A172 (cell line): Measurements from ENCODE around the gene PRKG1. TPM values are rescaled to one million over a fixed set of nuclear protein-coding genes. Genes with fewer than 3 reads are reported as not detected.

Experiments
- DNase-seq: peaks from one replicate; pipeline ENCODE4 v3.0.0-alpha.2; 2015; ENCODE audit warnings: low spot score
- total RNA-seq: library from RNA; depleted of rRNA; stranded (reverse); fragments of >200 nt; shearing (Covaris generic); gene quantifications from 2 replicates; pipeline ENCODE4 v1.2.3, GENCODE V29; 2014

Gene PRKG1
- total RNA-seq, 1 experiment from 2014 or later, result 0.22 TPM

GRCh38 chr10:51076299-51076841, 2.1 kb downstream of the PRKG1 start:
- no peak for DNase-seq

DNA sequence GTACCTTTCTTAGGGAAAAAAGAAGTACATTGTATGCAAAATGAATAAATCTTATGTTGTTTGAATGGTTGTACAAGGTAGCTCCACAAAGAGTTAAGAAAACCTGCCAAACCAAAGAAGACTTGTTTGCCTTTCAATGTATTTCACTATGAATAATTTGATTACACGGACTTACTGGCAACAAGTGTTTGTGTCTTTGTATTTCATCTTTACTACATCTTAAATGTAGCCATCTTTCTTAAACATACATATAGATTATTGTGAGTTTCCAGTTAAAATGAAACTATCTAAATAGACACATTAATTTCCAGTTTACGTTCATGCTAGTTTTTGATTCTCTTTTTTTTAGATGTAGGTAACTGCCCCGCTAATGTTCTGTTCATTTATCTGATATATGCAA, 2.8 kb downstream of the PRKG1 start:
- no peak for DNase-seq

- DNase-seq, result no peak
Measured at GRCh38 chr10:51077507-51077906, 3.2 kb downstream of the PRKG1 start.

GRCh38 chr10:51079331-51079730, 5.0 kb downstream of the PRKG1 start:
- DNase-seq, result no peak

- no peak for DNase-seq
Measured at GRCh38 chr10:51079766-51080165, 5.5 kb downstream of the PRKG1 start.

DNA sequence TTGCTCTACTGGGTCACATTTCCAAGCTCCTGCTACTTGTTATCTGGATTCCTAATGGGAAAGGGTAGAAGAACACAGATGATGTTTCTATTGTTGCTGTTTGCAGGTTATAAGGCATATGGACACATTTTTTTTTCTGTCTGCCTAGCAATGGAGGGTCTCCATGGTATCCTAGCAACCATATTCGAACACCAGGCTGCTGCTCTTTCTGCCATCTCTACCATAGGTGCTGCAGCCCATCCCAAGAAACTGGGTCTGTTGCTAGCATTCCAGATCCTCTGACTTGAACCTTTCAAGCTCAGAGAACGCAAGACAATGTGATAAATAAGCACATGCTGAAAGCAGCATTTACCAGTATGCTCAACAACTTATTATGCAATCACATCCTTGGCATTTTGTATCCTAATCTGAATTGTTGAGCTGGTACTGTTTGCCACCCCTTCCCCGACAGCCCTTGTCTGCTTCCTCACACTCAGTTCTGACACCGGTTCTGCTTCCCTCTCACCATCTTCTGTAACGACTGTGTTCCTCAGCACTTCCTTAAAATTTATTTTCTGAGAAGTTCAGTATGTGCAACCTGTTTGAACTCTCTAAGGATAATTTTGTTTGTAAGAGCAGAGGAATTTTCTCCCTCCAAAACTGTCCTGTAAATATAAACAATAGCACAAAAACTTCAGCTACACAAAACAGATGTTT, 6.2 kb downstream of the PRKG1 start:
- DNase-seq, result no peak

- no peak for DNase-seq
Measured at GRCh38 chr10:51082857-51083256, 8.6 kb downstream of the PRKG1 start.

GRCh38 chr10:51083356-51083853, 9.1 kb downstream of the PRKG1 start:
- no peak for DNase-seq

DNA sequence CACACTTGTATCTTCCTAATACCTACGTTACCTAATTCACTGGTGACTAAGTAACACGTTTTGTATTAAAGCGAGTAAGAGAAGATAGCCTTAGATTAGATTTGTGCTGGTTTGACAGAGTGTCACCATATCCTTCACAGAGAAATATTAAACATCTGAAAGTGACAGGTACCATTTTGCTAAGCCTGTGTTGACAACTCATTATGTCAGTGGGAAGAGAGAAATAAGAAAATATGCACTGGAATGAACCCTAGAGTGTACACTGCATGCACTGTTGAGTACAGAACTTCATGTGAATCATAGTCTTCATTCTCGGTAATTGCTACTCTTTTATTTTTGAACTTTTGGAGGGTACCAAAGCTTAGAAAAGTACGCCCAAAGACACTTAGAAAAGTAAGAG, 10.9 kb downstream of the PRKG1 start:
- no peak for DNase-seq

DNA sequence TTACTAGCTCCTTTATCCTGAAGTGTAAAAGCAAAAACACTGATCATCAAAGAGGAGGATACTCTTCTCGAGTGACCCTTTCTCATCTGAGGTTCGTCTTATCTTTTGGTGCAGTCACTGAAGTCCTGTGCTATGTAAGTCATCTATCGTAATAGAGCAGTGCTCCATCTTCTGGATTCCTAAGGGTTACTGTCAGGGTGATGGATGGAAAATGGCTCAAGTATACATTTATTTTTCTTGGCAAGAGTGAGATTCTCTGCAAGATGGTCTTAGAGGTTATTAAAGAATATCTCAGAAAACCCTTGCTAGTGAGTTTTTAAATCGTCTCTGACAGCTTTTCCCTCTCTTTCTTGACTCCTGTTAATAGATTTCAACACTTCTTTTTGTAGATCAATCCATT, 12.4 kb downstream of the PRKG1 start:
- no peak for DNase-seq

GRCh38 chr10:51087114-51087513, 12.8 kb downstream of the PRKG1 start:
- no peak for DNase-seq

DNA sequence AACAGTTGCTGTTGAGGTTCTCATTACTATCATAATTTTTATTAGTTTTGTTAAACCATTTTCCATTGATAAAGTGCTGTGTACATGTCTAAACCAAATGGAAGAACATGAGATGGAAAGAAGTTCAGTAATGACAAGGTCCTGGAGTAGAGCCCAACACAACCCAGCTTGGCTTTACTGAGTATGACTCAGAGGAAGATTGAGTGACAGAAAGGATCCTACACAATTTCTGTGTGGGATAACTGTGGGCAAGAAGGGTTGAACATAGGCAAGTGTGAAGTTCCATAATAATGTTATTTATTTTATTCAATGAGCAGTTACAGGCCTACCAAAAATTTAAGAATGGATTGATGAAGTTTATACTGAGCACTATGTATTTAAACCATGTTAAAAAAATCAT, 15.9 kb downstream of the PRKG1 start:
- no peak for DNase-seq

DNA sequence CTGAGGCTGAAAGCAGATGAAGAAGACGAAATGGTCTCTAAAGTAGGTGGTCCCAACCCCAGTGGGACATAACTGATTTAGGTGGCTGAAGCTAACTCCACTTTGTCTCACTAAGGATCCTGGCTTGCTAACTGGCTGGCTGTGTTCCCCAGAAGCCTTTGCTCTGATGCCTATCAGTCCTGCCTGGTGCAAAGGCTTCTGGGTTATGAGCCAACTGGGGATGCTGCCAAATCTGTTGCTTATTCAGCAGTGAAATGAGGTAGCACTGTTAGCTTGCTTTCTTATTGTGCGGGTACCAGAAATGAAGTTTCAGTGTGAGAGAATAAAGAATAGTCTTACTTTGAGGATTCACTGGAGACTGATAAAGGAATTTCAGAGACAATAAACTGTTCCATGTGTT, 18.1 kb downstream of the PRKG1 start:
- DNase-seq, result no peak

GRCh38 chr10:51095444-51095843, 21.2 kb downstream of the PRKG1 start:
- DNase-seq, result no peak

- no peak for DNase-seq
Measured at GRCh38 chr10:51097546-51097945, 23.3 kb downstream of the PRKG1 start.

GRCh38 chr10:51100221-51100620, 25.9 kb downstream of the PRKG1 start:
- DNase-seq, result no peak

GRCh38 chr10:51103554-51104217, 29.4 kb downstream of the PRKG1 start:
- no peak for DNase-seq

DNA sequence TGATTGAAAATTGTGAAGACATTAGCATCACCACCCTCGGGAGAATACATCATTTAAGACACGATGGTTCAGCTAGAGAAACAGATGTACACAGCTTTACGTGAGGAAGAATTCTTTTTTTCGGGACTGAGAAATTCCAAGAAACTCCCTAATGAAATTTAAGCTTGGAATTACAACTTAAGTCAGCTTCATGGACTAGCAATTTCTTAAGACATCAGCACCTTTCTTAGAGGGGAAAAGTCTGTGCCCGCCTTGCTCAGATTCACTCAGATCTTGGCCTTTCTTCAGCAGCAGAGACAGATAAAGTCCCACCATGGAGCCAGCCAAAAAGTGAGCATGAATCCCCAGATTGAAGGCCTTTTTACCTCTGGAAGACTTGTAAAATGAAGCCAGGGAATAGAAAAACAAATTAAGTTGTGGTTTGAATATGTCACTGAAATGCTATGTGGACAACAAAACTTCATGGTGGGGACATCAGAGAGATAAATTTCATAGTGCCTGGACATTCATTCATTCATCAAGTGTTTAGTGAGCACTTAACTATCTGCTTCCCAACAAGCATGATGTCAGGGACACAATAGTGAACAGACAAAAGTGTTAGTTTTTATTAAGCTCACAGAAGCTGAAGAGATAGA, 32.1 kb downstream of the PRKG1 start:
- DNase-seq, result no peak

DNA sequence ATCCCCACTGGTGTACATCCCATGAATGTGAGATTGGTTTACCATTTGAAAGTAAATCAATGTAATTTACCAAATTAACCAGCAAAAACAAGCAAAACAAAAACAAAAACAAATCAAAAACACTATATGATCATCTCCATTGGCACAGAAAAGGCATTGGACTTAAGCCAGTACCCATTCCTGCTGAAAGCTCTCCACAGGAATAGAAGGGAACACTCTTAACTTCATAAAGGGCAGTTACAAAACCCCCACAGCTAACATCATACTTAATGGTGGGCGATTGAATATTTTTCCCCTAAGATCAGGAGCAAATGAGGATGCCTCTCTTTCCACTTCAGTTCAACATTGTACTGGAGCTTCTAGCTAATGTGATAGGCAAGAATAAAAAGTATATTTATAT, 34.1 kb downstream of the PRKG1 start:
- no peak for DNase-seq

- no peak for DNase-seq
Measured at GRCh38 chr10:51109801-51110533, 35.7 kb downstream of the PRKG1 start.

DNA sequence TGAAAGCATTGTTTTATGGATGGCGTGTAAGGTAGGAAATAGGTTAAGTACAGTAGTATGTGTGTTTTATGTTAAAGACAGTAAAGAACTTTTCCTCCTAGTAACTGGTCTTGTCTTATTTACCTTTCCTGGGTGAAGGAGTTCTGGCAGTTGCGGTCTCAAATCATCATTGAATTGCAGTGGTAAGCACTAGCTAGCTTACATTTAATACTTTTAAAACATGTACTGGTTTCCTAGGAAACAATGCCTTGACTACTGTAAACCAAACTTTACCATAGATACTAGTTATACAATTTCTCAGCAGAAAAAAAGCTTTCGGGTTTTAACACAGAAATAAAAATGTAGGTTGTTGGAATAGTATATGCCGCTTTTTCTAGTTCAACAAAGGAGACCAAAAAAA, 37.7 kb downstream of the PRKG1 start:
- DNase-seq, result no peak

GRCh38 chr10:51113007-51113406, 38.7 kb downstream of the PRKG1 start:
- DNase-seq, result no peak
